Measurements from ENCODE around the gene VSIR.

The VSIR gene

DNA sequence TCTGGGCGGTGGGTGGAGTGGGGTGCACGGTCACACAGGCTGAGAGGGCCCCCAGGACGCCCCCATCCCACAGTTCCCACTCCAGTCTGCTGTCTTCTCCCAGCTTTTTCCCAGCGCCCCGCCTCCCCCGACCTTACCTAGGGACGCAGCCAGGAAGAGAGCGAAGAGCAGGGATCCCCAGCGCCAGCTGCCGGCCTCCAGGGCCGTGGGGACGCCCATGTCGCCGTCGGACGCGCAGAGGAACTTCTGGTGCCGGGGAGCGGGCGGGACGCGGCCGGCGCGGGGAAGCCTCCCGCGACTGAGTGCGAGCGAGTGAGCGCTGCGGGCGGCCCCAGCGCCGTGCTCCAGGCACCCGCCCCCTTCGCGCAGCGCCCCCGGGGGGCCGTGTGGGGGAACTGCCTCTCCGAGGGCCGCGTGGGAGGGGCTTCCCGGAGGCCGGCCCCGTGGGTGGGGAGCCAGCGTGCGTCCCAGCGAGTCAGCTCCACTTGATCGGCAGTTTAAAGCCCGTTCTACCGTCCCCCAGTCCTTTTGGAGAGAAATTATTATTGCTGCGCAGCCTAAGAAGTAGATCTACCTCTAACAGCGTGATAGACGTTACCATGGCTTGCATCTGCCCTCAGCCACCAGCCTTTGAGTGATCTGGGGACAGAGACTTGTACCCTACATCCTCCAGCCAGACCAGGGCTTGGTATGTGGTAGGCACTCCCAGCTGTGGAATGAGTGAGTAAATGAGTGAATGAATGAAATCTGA is at the start of gene VSIR:
TSS of gene VSIR (minus strand) at position 300 of the 751 bp plus-strand sequence. CDS start at position 219, 81 bp downstream.
- DNase-seq (ENCODE audit: low spot score), result peak; percentile 71

DNA sequence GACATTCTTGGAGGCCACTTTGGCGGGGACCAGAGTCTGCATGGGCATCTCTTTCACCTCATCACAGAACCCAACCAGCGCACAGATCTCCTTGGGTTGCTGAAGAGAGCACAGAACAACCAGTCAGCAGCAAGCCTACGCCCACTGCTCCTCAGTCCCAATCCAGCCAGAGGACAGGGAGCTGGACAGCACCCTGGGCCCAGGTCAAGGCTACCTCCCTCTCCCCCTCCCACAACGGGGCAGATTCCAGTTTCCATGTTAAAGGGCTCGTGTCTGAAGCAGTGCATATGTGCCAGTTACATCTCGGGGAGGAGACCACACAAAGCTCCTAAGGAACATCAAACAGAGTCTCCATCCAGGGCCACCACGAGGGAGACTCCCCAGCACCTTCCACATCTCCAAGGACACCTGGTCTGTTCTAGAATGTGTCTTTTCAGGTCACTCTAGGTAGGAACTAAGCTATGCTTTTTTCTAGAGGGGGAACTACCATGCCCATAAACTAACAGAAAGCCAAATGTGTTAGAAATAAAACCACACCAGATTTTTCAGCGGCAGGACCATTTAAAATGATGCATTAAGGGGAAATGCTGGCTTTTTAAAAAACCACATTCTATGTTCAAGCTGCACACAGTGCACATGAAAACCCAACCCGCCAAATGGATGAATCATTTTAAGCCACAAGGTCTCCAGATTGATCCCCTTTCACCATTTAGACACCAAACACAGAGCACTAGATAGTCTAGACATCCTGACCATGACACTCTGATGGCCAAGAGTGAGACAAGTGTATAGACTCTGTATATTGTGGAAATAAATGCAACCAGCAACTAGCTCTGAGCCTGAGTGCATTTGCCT is 48.8 kb upstream of the VSIR start:
- DNase-seq (ENCODE audit: low spot score), result no peak

GRCh38 chr10:71820966-71821365 is 47.6 kb upstream of the VSIR start:
- DNase-seq (ENCODE audit: low spot score), result no peak

GRCh38 chr10:71819985-71820384 is 46.7 kb upstream of the VSIR start:
- DNase-seq (ENCODE audit: low spot score), result no peak

DNA sequence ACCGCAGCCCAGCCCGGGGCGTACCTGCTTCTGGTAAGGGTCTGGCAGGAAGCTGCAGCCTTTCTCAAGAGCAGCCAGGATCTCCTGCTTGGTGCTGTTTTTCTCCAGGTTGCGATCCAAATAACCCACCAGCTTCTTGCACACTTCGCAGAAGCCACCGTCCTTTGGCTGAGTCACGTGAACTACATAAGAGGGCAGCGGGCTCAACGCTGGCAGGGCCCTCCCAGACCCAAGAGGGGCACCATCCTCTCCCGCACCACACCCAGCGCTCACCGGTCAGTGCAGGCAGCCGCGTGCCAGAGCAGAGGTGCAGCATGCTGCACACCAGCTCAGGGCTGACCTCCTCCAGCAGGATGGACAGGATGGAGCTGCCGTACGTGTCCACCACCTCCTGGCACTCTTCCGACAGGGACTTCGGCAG is 46.1 kb upstream of the VSIR start:
- no peak for DNase-seq (ENCODE audit: low spot score)

DNA sequence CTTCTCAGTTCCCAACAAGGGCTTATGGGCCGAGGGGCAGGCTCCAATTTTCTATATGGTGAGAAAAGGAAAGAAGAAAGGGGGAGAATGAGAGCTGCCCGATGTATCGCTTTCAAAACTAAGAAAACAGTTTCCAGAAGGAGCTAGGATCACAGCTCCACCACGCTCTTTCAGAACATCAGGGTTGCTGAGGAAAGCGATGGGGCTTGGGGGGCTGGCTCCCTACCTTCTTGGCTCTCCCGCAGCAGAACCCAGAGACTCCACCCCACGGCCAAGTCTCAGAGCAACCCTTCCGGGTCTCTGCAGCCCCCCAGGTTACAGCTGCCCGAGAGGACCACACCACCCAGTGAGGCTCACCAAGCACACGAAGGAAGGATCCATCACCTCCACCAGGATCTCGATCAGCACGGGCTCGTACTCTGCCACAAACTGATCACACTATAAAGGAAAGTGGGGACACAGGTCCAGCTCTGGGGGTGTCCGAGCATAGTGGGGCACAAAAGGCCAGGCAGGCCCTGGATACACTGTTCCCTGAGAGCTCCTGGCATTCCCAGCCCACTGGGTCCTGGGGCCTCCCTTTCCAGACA is 45.4 kb upstream of the VSIR start:
- no peak for DNase-seq (ENCODE audit: low spot score)

DNA sequence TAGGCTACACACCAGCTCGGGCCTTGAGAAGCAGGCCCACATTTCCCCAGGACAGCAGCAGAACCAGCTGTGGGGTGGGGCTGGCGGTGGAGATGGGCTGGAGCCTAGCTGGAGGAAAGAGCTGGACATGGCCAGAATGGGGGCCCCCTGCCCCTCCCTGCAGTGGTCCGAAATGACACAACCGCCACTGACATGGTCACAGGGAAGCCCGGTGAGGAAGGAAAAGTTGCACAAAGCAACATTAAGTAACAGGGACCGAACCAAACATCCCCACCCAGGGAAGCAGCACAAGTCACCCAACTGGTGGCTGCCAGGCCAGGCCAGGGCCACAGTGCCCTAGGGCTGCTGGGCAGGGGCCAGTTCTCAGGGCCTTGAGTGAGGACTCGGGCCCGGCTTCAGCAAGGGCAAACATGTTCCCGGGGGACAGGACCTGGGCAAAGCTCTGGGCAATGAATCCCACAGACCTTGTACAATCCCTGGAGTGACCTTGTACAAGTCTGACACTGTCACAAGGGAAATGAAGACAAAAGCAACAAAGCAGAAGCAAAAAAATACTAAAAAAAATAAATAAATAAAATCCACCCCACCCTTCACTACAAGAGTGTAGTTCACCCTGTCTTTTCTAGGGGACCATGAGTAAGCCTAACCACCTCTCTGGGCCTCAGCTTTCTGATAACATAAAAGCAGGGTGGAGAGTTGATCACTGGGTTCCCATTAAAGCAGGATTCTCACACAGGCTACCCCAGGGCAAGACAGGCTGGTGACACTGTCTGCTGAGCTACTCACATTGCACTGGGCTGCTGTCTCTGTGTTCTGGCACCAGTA is 44.7 kb upstream of the VSIR start:
- DNase-seq (ENCODE audit: low spot score), result no peak

DNA sequence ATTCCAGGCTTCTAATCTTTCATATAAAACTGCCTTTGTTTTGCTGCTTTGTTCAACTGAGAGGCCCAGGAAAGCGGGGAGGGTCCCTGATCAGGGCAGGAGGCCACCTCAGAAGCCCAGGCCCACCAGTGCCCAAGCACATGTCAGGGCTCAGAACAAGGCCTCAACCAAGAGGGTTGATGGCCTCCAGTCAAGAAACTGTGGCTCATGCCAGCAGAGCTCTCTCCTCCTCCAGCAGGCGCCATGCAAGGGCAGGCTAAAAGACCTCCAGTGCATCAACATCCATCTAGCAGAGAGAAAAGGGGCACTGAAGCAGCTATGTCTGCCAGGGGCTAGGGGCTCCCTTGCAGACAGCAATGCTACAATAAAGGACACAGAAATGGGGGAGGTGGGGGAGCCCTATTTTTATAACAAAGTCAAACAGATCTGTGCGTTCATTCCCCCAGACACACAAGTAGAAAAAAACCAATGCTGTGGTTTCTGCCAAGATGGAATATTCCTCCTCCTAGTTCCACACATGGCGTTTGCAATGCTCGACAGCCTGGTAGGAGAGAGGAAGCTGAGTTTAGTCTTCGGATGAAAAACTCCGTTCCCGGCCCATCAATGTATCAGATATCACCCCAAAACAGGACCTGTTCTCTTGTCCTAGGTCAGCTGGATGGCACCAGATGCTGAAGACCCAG is 43.8 kb upstream of the VSIR start:
- no peak for DNase-seq (ENCODE audit: low spot score)

DNA sequence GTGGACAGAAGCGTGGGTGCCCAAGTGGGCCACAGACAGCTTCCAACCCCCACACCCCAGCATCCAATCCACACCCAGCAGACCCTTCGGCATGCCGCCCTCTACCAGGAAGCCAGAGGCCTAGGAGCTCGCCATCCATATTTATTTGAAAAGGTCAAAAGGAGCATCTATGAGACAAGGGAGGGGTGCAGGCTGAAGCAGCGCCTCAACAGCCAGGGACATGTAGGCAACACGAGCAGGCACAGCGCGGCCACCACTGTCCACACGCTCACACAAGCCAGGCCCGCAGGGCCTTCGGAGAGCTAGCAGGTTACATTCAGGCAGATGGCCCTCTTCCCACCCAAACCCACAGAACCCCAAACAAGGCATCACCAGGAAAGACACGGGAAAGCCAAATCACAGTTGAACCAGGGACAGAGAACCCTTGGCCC is 43.1 kb upstream of the VSIR start:
- no peak for DNase-seq (ENCODE audit: low spot score)

GRCh38 chr10:71815515-71816130 is 42.3 kb upstream of the VSIR start:
- DNase-seq (ENCODE audit: low spot score), result no peak

DNA sequence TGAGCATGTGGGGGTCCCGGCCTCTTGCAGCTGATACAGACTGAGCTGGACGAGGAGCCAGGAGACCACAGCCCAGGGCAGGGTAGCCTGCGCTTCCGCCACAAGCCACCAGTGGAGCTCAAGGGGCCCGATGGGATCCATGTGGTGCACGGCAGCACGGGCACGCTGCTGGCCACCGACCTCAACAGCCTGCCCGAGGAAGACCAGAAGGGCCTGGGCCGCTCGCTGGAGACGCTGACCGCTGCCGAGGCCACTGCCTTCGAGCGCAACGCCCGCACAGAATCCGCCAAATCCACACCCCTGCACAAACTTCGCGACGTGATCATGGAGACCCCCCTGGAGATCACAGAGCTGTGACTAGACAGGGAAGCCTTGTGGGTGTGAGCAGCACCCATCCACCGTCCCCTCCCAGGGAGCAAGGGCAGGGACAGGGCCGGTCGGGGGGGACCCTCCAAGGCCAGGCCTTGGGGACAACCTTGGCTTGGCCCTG is 41.6 kb upstream of the VSIR start:
- no peak for DNase-seq (ENCODE audit: low spot score)

DNA sequence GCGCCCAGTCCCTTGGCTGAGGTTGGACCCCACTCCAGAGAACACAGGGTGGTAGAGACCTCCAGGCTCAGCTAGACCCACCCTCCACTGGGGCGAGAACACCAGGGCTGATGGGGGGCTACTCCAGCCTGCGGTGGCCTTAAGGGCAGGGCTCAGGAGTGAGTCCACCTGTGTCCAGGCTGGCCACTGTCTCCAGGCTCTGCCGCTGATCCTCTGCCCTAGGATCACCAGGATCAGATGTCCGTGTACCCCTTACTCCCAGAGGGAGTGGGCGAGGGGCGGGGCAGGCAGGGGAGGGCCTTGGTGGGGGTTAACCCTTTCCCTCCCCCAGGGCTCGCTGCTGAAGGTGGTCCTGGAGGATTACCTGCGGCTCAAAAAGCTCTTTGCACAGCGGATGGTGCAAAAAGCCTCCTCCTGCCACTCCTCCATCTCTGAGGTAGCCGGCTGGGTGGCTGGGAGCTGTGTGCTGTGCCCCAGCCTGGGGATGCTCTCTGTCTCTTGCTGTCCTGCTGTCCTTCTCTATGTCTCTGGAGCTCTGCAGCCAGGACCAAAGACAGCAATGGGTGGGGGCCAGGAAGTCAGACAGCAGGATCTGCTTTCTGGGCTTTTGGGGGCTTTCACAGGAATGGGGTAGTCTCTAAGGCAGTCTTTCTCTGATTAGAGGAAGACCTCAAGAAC is 39.7 kb upstream of the VSIR start:
- DNase-seq (ENCODE audit: low spot score), result no peak

- peak; percentile 73 for DNase-seq (ENCODE audit: low spot score)
Observed at GRCh38 chr10:71812016-71812912, 38.9 kb upstream of the VSIR start.

DNA sequence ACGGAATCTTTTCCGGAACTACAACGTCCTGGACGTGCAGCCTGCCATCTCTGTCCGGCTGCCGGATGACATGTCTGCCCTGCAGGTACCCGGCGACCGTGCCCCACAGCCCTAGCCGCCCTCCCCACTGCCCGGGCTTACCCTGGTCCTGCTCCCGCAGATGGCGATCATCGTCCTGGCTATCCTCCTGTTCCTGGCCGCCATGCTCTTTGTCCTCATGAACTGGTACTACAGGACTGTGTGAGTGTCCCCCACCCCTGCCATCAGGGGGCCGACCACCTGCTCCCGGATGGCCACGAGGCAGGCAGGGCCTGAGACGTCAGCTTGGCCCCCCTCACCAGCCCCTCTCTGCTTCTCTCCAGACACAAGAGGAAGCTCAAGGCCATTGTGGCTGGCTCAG is 38.0 kb upstream of the VSIR start:
- DNase-seq (ENCODE audit: low spot score), result no peak

DNA sequence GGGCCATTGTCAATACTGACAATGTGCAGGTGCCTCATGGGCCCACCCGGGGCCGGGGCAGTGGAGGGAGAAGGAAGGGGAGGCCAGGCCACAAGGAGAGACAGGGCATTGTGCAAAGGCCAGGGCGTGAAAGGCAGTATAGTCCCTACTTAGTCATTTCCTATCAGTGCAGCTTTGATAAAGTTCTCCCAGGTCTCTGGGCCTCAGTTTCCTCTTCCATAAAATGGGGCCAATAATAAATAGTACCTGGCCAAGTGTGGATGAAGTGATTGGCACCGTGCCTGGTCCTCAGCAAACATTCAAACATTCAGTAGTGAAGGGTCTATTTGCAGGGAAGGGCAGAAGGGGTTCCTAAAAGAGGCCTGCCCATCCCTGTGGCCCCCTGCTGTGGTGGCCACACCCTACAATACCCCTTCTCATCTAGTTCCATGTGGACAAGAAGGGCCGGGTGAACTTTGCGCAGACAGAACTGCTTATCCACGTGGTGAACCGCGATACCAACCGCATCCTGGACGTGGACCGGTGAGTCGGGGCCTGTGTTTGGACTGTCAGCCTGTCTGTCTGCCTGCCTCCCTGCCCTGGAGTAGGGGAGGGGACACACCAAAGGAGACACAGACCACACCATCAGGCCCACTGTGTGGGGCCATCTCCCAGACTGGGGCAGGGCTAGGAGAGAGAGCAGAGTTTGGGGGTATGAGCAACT is 36.9 kb upstream of the VSIR start:
- no peak for DNase-seq (ENCODE audit: low spot score)

DNA sequence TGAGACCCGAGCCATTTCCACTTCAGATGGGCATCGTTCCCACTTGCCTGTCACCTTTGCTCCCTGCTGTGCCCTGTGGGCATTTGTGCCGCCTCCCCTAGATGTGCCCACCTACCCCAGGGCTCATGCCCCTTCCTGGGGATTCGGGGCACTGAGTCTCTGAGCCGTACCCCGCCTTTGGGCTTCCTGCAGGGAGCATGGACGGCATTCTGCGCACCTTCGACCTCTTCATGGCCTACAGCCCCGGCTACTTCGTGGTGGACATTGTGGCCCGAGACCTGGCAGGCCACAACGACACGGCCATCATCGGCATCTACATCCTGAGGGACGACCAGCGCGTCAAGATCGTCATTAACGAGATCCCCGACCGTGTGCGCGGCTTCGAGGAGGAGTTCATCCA is 36.3 kb upstream of the VSIR start:
- DNase-seq (ENCODE audit: low spot score), result no peak

DNA sequence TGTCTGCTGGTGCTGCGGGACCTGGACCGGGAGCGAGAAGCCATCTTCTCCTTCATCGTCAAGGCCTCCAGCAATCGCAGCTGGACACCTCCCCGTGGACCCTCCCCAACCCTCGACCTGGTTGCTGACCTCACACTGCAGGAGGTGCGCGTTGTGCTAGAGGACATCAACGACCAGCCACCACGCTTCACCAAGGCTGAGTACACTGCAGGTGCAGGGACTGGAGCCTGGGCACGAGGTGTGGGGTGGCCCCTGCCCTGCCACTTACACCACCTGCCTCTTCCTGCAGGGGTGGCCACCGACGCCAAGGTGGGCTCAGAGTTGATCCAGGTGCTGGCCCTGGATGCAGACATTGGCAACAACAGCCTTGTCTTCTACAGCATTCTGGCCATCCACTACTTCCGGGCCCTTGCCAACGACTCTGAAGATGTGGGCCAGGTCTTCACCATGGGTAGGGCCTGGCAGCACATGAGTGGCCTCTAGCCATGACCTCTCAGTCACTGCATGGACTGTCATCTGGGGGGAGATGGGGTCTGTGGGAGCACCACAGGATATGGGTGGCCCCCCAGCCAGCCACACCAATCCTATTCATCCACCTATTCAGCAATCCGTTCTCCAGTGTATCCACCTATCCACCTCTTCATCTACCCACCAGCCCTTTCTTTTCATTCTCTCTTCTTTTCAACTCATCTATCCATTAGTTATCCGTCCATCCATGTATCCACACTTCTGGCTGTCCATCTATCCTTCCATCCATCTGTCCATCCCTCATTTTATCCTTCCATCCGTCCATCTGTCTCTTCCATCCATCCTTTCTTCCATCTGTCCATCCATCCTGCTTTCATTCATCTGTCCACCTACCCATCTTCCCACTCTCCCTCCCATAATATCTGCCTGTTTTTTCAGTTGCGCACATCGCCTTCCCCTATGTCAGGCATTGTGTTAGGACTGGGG is 34.5 kb upstream of the VSIR start:
- DNase-seq (ENCODE audit: low spot score), result no peak
